RWPE2 (cell line): Measurements from ENCODE around the gene KCNAB1.

Source experiments
- ATAC-seq: fragments of 200-7000 bp; cut with Tn5 transposase; 3 replicates; pipeline ENCODE4 v1.9.1; 2021; ENCODE audit warnings: low read depth
- DNase-seq: peaks from one replicate; pipeline ENCODE4 v3.0.0-alpha.2; 2020; ENCODE audit warnings: low spot score
- H3K27ac ChIP-seq: fragments of 450-650 bp; 2 replicates; pipeline ENCODE4 v1.5.1; 2017; ENCODE audit warnings: mild to moderate bottlenecking; ENCODE audit not compliant: poor library complexity, severe bottlenecking
- H3K27me3 ChIP-seq: fragments of 250-450 bp; sonication (Bioruptor Pico); 2 replicates; pipeline ENCODE4 v1.5.1; 2021; ENCODE audit warnings: mild to moderate bottlenecking, moderate library complexity; ENCODE audit not compliant: insufficient read depth, poor library complexity, severe bottlenecking
- H3K36me3 ChIP-seq: fragments of 250-450 bp; sonication (Bioruptor Pico); 2 replicates; pipeline ENCODE4 v1.5.1; 2020; ENCODE audit warnings: low read depth, mild to moderate bottlenecking, moderate library complexity
- H3K4me1 ChIP-seq: fragments of 250-450 bp; sonication (Bioruptor Pico); 2 replicates; pipeline ENCODE4 v1.5.1; 2021; ENCODE audit warnings: mild to moderate bottlenecking, moderate library complexity; ENCODE audit not compliant: insufficient read depth, poor library complexity, severe bottlenecking
- H3K4me3 ChIP-seq: fragments of 250-450 bp; sonication (Bioruptor Pico); 2 replicates; pipeline ENCODE4 v1.5.1; 2021; ENCODE audit warnings: mild to moderate bottlenecking, moderate library complexity; ENCODE audit not compliant: severe bottlenecking
- H3K9me3 ChIP-seq: fragments of 250-450 bp; sonication (Bioruptor Pico); 2 replicates; pipeline ENCODE4 v1.5.1; 2021; ENCODE audit warnings: mild to moderate bottlenecking, moderate library complexity; ENCODE audit not compliant: severe bottlenecking
- CTCF ChIP-seq: fragments of 450-650 bp; IDR thresholded peaks from one replicate; pipeline ENCODE4 v1.5.1; 2017; ENCODE audit warnings: mild to moderate bottlenecking, moderate library complexity; ENCODE audit not compliant: poor library complexity, severe bottlenecking

Gene KCNAB1

GRCh38 chr3:156175570-156175969 lies 55.2 kb downstream of the KCNAB1 start:
- no peaks in the 10 kb centered on the region for H3K27me3 ChIP-seq
- H3K36me3 ChIP-seq: no peaks in the 10 kb centered on the region
- DNase-seq (no peak), ATAC-seq (no peak)
- TF ChIP-seq CTCF: no peak
- H3K9me3 ChIP-seq: no peaks in the 10 kb centered on the region
- peaks cover 6% of the 10 kb centered on the region for H3K4me1 ChIP-seq
- no peak overlapping the region for H3K4me3 ChIP-seq
- no peak overlapping the region for H3K27ac ChIP-seq

GRCh38 chr3:156176048-156176447 lies 55.7 kb downstream of the KCNAB1 start:
- Histone ChIP-seq H3K4me1 (peaks cover 7% of the 10 kb centered on the region), H3K36me3 (no peaks in the 10 kb centered on the region), H3K9me3 (no peaks in the 10 kb centered on the region), H3K4me3 (no peak overlapping the region), H3K27me3 (no peaks in the 10 kb centered on the region), H3K27ac (no peak overlapping the region)
- TF ChIP-seq CTCF: no peak
- ATAC-seq: no peak
- no peak for DNase-seq

- Histone ChIP-seq H3K27ac (no peak overlapping the region), H3K36me3 (no peaks in the 10 kb centered on the region), H3K4me3 (no peak overlapping the region), H3K4me1 (peaks cover 7% of the 10 kb centered on the region), H3K9me3 (no peaks in the 10 kb centered on the region), H3K27me3 (no peaks in the 10 kb centered on the region)
- no peak for TF ChIP-seq CTCF
- DNase-seq (no peak), ATAC-seq (no peak)
Measured at GRCh38 chr3:156176629-156177210, 56.3 kb downstream of the KCNAB1 start.

GRCh38 chr3:156180077-156180476 lies 59.7 kb downstream of the KCNAB1 start:
- H3K4me1 ChIP-seq: peaks cover 7% of the 10 kb centered on the region
- ATAC-seq (peak; percentile 41; the same call in 2 of the 3 replicates), DNase-seq (no peak)
- no peaks in the 10 kb centered on the region for H3K9me3 ChIP-seq
- H3K36me3 ChIP-seq: no peaks in the 10 kb centered on the region
- no peak for TF ChIP-seq CTCF
- H3K27ac ChIP-seq: no peak overlapping the region
- no peaks in the 10 kb centered on the region for H3K27me3 ChIP-seq
- H3K4me3 ChIP-seq: no peak overlapping the region

- ATAC-seq (peak; percentile 88), DNase-seq (no peak)
Measured at GRCh38 chr3:156181509-156181908, 61.1 kb downstream of the KCNAB1 start.

More at GRCh38 chr3:156181509-156181908, 61.1 kb downstream of the KCNAB1 start:
- H3K27ac ChIP-seq: no peak overlapping the region
- no peaks in the 10 kb centered on the region for H3K36me3 ChIP-seq
- TF ChIP-seq CTCF: no peak
- no peaks in the 10 kb centered on the region for H3K27me3 ChIP-seq
- H3K4me3 ChIP-seq: no peak overlapping the region
- peaks cover 7% of the 10 kb centered on the region for H3K4me1 ChIP-seq
- no peaks in the 10 kb centered on the region for H3K9me3 ChIP-seq
